NCI-H128 (cell line): ENCODE results near the gene VPS54.
"Not testable (repeated sequence)": the region's sequence is repeated elsewhere in the genome, so short reads cannot be mapped to it uniquely, and the experiment has no call there.

ENCODE experiments used
- DNase-seq: peaks from one replicate; lab custom pipeline; 2025; ENCODE audit not compliant: unreplicated experiment; lab: John Stamatoyannopoulos, UW

The VPS54 gene

DNA sequence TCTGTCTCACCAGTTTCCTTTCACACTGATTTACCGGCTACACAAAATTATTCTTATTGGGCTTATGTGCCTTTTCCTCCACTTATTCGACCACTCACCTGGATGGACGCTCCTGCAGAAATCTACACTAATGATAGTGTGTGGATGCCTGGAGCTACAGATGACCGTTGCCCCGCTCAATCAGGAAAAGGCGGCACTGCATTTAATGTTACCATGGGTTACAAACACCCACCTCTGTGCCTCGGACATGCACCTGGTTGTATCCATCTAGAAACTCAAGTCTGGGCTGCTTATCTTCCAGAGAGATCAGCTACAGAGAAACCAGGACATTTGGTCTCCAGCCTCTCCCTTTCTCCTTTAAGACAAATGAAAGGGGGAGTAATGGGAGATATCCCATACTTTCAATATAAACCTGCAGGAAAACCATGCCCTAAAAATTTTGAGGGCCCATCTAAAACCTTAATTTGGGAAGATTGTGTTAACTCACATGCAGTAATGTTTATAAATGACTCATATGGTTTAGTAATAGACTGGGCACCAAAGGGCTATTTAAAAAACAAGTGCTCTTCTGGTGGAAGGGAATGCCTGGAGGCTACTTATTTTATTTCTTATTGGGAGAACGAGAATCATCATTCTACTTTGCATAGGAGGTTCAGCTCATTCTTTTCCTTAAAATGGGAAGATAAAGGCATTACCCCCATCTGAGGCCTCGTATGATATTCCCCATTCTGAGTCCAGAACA is 24.7 kb downstream of the VPS54 start:
- DNase-seq: not testable (repeated sequence)

GRCh38 chr2:63993871-63994270 is 25.4 kb downstream of the VPS54 start:
- DNase-seq: no peak

DNA sequence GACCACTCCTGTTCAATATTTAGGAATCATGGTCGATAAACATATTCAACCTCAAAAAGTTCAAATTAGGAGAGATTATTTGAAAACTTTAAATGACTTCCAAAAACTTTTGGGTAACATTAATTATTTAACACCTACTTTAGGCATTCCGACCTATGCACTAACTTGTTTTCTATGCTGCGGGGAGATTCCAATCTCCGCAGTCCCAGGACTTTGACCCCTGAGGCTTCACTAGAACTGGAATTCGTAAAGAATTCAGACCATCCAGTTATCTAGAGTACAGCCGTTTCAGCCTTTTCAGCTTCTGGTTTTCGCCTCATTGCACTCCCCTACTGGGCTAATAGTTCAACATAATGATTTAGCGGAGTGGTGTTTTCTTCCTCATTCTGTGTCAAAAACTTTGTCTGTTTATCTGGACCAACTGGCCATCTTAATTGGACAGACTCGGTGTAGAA is 26.1 kb downstream of the VPS54 start:
- DNase-seq: not testable (repeated sequence)

DNA sequence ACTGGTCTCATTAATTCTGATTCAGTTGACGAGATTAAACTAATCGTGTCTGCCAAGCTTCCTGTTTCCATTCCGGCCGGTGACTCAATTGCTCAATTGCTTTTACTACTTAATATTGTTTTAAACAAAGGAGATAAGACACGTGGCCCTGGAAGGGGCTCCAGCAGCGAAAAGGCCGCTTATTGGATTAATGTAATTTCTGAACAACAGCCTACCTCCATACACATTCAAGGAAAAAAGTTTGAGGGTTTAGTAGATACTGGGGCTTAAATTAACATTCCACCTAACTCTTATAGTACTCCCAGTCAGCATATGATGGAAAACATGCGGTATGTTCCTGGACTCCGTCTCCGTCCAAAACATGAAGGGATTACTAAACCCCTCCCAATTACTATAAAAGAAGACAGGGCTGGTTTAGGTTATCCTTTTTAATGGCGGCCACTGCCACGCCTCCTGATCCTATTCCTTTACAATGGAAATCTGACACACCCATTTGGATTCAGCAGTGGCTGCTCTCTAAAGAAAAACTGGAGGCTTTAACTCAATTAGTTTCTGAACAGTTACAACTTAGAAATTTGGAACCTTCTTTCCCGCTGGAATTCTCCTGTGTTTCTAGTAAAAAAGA is 27.1 kb downstream of the VPS54 start:
- DNase-seq: no peak

DNA sequence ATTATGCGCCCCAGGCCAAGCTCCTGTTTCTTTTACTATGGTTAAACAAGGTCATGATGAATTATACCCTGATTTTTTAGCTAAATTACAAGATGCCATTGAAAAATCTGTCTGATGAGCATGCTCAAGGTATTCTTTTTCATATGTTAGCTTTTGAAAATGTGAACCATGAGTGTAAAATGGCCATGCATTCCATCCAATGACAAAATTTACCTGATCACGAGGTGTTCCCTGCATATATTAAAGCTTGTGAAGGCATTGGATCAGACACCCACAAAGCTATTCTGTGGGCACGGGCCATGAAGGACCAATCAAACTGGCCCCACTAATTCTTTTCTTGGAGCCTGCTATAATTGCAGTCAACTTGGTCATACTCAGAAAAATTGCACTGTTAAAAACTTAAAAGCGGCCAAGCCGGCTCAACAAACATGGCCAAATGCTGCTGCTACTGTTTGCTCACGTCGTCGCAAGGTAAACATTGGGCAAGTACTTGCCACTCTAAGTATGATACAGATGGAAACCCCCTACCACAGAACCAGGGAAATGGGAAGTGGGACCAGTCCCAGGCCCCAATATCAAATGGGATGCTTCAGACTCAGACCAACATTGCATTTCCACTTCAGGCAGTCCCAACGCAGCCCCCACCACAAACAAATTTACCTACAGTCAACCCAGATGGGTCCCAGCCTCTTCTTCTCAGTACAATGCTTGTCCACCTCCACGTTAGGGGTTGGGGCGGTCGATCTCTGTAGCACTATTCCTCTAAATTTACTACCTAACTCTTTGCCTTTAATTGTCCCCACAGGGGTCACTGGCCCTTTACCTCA is 27.8 kb downstream of the VPS54 start:
- DNase-seq: not testable (repeated sequence)

DNA sequence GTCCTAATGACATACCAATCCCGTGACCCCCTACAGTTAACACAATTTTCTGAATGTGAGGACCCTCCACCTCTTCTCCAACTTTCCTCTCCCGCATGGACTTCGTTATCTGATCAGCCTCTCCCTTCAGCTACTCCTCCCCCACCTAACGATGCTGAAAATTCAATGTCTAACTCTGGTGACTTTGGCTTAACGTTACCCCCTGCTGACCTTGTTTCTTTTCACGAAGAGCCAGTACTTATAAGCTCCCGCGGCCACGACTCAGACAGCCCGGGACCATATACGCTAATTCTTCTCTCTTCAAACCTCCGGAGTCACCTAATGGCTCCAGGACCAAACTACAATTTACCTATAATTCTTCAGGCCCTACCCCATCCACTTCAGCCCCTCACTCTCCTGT is 29.2 kb downstream of the VPS54 start:
- DNase-seq: no peak

DNA sequence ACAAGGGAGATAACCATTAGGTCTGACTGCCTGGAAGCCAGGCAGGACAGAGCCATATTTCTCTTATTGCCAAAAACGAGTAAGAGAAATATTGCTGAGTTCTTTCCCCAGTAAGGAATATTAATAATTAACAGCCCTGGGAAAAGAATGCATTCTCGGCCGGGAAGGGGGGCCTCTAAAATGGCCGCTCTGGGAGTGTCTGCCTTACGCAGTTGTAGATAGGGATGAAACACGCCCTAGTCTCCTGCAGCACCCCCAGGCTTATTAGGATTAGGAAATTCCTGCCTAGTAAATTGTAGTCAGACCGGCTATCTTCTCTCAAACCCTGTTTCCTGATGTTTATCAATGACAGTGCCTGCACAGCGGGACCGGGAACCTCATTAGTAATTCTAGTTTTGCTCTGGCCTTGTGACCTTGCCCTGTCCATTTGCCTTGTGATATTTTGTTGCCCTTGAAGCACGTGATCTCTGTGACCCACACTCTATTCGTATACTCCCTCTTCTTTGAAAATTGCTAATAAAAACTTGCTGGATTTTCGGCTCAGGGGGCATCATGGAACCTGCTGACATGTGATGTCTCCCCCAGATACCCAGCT is 30.3 kb downstream of the VPS54 start:
- not testable (repeated sequence) for DNase-seq

- no peak for DNase-seq
Measured at GRCh38 chr2:63984606-63985359, 34.4 kb downstream of the VPS54 start.

DNA sequence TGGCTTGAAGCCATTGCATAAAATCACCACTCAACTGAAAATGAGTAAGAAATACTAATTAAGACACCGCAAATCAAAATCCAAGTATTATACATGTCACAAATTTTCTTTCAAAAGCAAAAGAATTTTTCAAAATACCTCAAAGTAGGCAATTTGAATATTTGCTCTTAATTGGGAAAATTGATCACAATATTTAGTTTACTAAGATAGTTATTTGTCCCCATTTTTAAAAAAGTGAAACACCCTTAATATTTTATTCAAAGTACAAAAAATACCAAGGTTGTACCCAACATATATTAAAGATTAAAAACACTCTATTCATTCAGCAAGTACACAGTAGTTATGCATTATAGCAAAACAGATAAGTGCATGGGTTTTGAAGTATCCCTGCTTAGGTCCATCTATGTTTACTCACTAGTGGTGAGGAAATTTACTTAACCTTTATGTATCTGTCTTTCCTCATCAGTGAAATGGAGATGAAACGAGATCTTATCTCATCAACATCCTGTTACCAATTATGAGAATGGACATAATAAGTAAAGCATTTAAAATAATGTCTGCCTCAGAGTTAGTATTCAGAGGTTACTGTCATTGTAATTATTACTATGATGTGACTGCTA is 35.1 kb downstream of the VPS54 start:
- DNase-seq: no peak

DNA sequence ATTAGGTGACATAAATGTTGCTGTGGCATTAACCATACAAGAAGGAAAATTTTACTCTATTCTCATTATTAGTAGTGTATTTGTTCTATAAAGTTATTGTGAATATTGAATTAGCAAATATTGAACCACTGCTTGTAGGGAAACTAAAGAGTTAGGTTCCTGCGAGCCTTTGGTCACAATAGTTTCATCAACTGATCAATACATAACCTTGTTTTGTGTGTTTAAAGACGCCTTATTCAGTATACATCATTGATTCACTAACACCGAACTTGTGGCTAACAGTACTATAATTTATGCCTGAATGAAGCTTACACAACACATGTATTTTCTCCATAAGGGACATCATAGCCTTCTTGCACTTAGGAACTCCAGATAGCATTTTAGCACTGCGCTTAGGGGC is 36.9 kb downstream of the VPS54 start:
- DNase-seq: no peak

DNA sequence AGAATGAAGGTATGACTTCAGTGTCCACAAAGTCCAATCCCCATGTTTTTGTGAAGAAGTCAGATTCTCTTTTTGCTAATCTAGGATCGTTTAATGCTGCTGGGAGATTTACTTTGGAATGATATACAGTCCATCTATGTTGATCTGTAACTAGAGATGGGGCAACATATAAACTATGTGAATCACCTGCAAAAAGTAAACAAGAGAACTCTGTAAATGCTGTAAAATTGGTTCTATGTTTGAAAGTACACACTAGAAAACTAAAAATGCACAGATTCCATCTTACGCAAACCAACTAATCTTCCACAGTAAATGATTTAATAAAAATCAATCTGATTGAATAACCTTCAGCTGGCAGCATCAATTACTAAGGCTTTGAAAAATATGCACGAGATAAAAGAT is 37.5 kb downstream of the VPS54 start:
- no peak for DNase-seq

GRCh38 chr2:63980794-63981193 is 38.4 kb downstream of the VPS54 start:
- no peak for DNase-seq

- no peak for DNase-seq
Measured at GRCh38 chr2:63977904-63978303, 41.3 kb downstream of the VPS54 start.

- no peak for DNase-seq
Measured at GRCh38 chr2:63976125-63976510, 43.1 kb downstream of the VPS54 start.

GRCh38 chr2:63975437-63976124 is 43.6 kb downstream of the VPS54 start:
- DNase-seq: no peak

- not testable (repeated sequence) for DNase-seq
Measured at GRCh38 chr2:63975036-63975435, 44.2 kb downstream of the VPS54 start.

- no peak for DNase-seq
Measured at GRCh38 chr2:63962186-63962585, 57.0 kb downstream of the VPS54 start.

GRCh38 chr2:63950414-63950813 is 68.8 kb downstream of the VPS54 start:
- DNase-seq: no peak

DNA sequence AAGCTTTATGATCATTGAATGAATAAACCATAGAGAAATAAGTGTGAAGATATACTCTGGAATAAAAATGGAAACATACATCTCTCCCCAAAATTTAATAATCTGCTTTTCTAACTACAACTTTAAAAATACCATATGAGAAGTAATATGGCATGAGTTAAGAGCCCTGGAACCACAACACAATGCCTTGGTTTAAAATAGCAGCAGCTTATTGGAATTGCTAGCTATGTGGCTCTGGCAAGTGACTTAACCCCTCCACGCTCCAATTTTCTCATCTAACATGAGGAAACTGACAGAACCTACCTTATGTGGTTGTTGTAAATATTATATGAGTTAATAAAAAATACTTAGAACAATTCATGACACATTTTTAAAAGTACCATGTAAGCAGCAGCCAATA is 76.4 kb downstream of the VPS54 start:
- DNase-seq: no peak

DNA sequence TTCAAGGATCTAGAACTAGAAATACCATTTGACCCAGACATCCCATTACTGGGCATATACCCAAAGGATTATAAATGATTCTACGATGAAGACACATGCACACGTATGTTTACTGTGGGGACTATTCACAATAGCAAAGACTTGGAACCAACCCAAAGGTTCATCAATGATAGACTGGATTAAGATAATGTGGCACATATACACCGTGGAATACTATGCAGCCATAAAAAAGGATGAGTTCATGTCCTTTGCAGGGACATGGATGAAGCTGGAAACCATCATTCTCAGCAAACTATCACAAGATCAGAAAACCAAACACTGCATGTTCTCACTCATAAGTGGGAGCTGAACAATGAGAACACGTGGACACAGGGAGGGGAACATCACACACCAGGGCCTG is 87.1 kb downstream of the VPS54 start:
- DNase-seq: not testable (repeated sequence)
